MCF 10A (cell line): ENCODE measurements around the gene RPL7A. TPM values are rescaled to one million over a fixed set of nuclear protein-coding genes. Genes with fewer than 3 reads are reported as not detected.
A peak's percentile ranks its signal among the peaks of the same experiment; 100 is the strongest.

Experiments
- BruUV-seq: library from RNA; stranded (reverse); fragments of 400-500 nt; replicated peaks from 2 replicates; lab custom pipeline; 2021; lab: Mats Ljungman, UMichigan
- CTCF ChIA-PET: fragments of 300-600 bp; sonication (Branson Sonifier 250); formaldehyde crosslinking; extraction: SDS; loops from one replicate; lab custom pipeline; 2021; ENCODE audit warnings: antibody characterized with exemption, inconsistent platforms; lab: Yijun Ruan, JAX
- POLR2A ChIA-PET: fragments of 300-600, 350-650 bp; sonication (Branson Sonifier 250); formaldehyde crosslinking; extraction: SDS; loops from one replicate; lab custom pipeline; 2020; ENCODE audit warnings: antibody characterized with exemption, inconsistent platforms; lab: Yijun Ruan, JAX
- DNase-seq: peaks from one replicate; pipeline ENCODE4 v3.0.0-alpha.2; 2018; ENCODE audit not compliant: unreplicated experiment
- H3K27ac Mint-ChIP-seq: one replicate; pipeline ENCODE4 v1.8.0; 2022; ENCODE audit warnings: mild to moderate bottlenecking, low read depth, mixed read lengths; ENCODE audit not compliant: unreplicated experiment
- H3K27me3 Mint-ChIP-seq: one replicate; pipeline ENCODE4 v1.8.0; 2022; ENCODE audit warnings: mixed read lengths; ENCODE audit not compliant: insufficient read depth, unreplicated experiment
- H3K36me3 Mint-ChIP-seq: one replicate; pipeline ENCODE4 v1.8.0; 2022; ENCODE audit warnings: mild to moderate bottlenecking, moderate library complexity, mixed read lengths; ENCODE audit not compliant: insufficient read depth, unreplicated experiment
- H3K4me1 Mint-ChIP-seq: one replicate; pipeline ENCODE4 v1.8.0; 2022; ENCODE audit warnings: mixed read lengths; ENCODE audit not compliant: insufficient read depth, unreplicated experiment
- H3K4me3 Mint-ChIP-seq: one replicate; pipeline ENCODE4 v1.8.0; 2022; ENCODE audit warnings: mild to moderate bottlenecking, moderate library complexity, mixed read lengths; ENCODE audit not compliant: unreplicated experiment
- H3K9me3 Mint-ChIP-seq: one replicate; pipeline ENCODE4 v1.8.0; 2022; ENCODE audit warnings: mixed read lengths; ENCODE audit not compliant: unreplicated experiment
- intact Hi-C: fragments of 100-400 bp; cut with micrococcal nuclease; formaldehyde crosslinking; loops from 2 replicates; pipeline ENCODE4 v1.14.1; 2022
- total RNA-seq: library from RNA; stranded (reverse); gene quantifications from 2 replicates; pipeline ENCODE4 v1.2.3, GENCODE V29; 2022
- TF ChIP-seq, protein P1 (sequence below): fragments of 200-600 bp; IDR thresholded peaks from one replicate; pipeline ENCODE4 v1.8.0; 2022; ENCODE audit warnings: antibody characterized with exemption, mild to moderate bottlenecking; ENCODE audit not compliant: unreplicated experiment

Gene RPL7A
- total RNA-seq, 1 experiment from 2014 or later = 2,129 TPM

DNA sequence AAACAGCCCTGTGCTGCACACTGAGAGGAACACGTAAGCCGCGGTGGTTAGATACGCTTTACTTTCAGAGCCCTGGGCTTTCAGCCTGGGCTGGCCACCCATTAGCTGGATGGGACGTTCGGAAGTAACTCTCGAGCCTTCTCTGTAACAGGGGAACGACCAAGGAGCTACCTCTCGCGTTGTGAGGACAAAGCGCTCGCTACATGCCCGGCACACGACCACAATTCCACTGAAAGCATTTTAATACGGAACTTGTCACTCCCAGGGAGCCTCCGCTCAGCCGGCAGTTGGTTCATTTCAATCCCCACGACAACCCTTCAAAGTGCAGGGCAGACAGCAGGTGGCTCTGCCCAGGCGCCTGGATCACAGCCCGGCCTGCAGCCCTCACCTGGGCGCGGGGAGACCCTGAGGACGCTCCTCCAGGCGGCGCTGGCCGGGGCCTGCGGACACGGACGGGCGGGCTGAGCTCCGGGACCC, 7.9 kb downstream of the RPL7A start:
- no peaks in the 10 kb centered on the region for H3K27me3 Mint-ChIP-seq
- peaks cover 14% of the 10 kb centered on the region for H3K4me1 Mint-ChIP-seq
- H3K36me3 Mint-ChIP-seq = peaks cover 54% of the 10 kb centered on the region
- intact Hi-C loops = no loop called here
- CTCF ChIA-PET = interaction anchor here (0.6 to 1.7 kb wide), 6 partner anchors 9 to 528 kb away, joined by 3 to 4 read pairs (median 3); no protein-coding TSS in a partner anchor
- H3K4me3 Mint-ChIP-seq = peak overlapping the region; percentile 78
- no peak for DNase-seq
- TF ChIP-seq, protein P1, sequence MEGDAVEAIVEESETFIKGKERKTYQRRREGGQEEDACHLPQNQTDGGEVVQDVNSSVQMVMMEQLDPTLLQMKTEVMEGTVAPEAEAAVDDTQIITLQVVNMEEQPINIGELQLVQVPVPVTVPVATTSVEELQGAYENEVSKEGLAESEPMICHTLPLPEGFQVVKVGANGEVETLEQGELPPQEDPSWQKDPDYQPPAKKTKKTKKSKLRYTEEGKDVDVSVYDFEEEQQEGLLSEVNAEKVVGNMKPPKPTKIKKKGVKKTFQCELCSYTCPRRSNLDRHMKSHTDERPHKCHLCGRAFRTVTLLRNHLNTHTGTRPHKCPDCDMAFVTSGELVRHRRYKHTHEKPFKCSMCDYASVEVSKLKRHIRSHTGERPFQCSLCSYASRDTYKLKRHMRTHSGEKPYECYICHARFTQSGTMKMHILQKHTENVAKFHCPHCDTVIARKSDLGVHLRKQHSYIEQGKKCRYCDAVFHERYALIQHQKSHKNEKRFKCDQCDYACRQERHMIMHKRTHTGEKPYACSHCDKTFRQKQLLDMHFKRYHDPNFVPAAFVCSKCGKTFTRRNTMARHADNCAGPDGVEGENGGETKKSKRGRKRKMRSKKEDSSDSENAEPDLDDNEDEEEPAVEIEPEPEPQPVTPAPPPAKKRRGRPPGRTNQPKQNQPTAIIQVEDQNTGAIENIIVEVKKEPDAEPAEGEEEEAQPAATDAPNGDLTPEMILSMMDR = no peak
- no peaks in the 10 kb centered on the region for H3K9me3 Mint-ChIP-seq
- POLR2A ChIA-PET = interaction anchor here (0.6 to 4.2 kb wide), 13 partner anchors 8 to 685 kb away, joined by 3 to 65 read pairs (median 8); partner anchors contain the start of genes CACFD1, GTF3C5, MED22 and RPL7A
- TSS peak; percentile 9 for BruUV-seq
- peak overlapping the region; percentile 74 for H3K27ac Mint-ChIP-seq

DNA sequence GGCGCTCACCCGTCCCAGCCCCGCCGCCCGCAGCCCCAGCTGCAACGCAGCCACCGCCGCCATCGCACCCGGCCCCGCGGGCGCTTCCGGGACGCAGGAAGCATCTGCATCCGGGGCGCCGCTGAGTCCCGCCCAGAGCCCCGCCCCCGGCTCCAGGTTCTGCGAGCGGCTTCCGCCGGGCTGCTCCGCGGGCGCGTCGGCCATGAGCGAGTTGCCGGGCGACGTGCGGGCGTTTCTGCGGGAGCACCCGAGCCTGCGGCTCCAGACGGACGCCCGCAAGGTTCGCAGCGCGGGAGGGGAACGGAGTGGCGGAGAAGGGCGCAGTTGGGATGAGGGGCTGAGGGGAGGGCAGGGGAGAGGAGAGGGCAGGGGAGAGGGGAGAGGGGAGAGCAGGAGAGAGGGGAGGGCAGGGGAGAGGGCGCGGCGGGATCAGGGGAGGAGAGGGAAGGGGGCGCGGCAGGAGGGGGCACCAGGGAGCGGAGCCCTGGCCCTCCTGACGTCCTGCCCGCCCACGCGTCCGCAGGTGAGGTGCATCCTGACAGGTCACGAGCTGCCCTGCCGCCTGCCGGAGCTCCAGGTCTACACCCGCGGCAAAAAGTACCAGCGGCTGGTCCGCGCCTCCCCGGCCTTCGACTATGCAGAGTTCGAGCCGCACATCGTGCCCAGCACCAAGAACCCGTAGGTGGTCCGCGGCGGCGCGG, 8.5 kb downstream of the RPL7A start, which contains the start of the genes SURF1 and SURF2:
TSS of gene SURF1 (minus strand) at position 97 of the 701 bp plus-strand sequence. CDS start at position 63, 34 bp downstream.
TSS of gene SURF2 (plus strand) at position 160 of the 701 bp plus-strand sequence. CDS start at position 203, 43 bp downstream.
- Mint-ChIP-seq H3K27ac (peak within 1 kb of the TSS; percentile 74), H3K9me3 (no peaks in the 10 kb centered on the region), H3K36me3 (peaks cover 54% of the 10 kb centered on the region), H3K27me3 (no peaks in the 10 kb centered on the region), H3K4me3 (peak within 1 kb of the TSS; percentile 78), H3K4me1 (peaks cover 14% of the 10 kb centered on the region)
- peak; percentile 81 for DNase-seq
- intact Hi-C loops = no loop called here
- BruUV-seq = no TSS peak
- ChIA-PET CTCF (interaction anchor here (0.6 to 1.7 kb wide), 7 partner anchors 10 to 527 kb away, joined by 3 to 4 read pairs (median 3); no protein-coding TSS in a partner anchor), POLR2A (interaction anchor here (0.6 to 4.2 kb wide), 14 partner anchors 9 to 704 kb away, joined by 3 to 65 read pairs (median 8); partner anchors contain the start of genes CACFD1, GTF3C5, MED22 and RPL7A)
- TF ChIP-seq, protein P1 = no peak

DNA sequence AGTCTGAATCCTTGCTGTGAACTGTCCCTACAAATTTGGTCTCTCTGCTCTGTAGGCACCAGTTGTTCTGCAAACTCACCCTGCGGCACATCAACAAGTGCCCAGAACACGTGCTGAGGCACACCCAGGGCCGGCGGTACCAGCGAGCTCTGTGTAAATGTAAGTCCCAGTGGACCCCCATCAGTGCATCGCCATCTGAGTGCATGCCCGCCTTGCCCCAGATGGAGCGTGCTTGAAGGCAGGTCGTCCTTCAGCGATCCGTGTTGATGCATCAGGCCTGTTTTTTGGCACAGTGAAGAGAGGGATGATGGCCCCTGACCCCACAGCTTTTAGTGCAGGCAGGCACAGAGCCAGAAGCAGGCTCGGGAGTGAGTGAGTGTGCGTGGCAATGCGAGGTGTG, 9.6 kb downstream of the RPL7A start:
- Mint-ChIP-seq H3K27me3 (no peaks in the 10 kb centered on the region), H3K4me3 (peak overlapping the region; percentile 78), H3K27ac (no peak overlapping the region), H3K9me3 (no peaks in the 10 kb centered on the region), H3K4me1 (peaks cover 18% of the 10 kb centered on the region), H3K36me3 (peaks cover 53% of the 10 kb centered on the region)
- no peak for DNase-seq
- no TSS peak for BruUV-seq
- POLR2A ChIA-PET = interaction anchor here (0.7 to 4.2 kb wide), 6 partner anchors 10 to 619 kb away, joined by 3 to 65 read pairs (median 21); partner anchors contain the start of genes MED22, RPL7A and STKLD1
- TF ChIP-seq, protein P1 = no peak
- CTCF ChIA-PET = interaction anchor here (0.6 to 1.0 kb wide), 4 partner anchors 9 to 105 kb away, joined by 3 to 4 read pairs (median 3); no protein-coding TSS in a partner anchor
- intact Hi-C loops = no loop called here
